ENCODE measurements around the gene CST9L. TPM values are rescaled to one million over a fixed set of nuclear protein-coding genes. Genes with fewer than 3 reads are reported as not detected.

CST9L gene
- total and polyA plus RNA-seq, 2 of the 13 experiments (the other 11 are each of a cell fraction or from before 2014, with no cell fraction given), result 0.15 TPM; not detected in 1

DNA sequence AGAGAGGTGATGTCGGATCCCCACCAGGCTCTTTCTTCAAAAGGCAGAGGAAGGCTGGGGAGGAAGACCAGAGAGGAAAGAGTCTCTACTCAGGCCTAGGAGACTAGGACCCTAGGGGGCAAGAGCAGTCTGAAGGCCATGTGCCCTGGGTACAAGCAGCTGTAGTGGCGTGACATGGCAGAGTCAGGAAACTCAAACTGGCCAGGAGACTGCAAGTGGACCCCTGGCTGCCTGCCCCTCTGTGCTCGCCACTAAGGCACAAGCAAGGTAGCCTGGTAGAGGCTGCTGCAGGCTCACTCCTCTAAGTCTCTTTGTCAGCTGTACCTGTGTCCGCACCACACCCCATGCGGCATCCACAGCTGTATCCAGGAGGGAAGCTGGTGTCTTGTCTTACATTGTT lies 19.9 kb downstream of the CST9L start (continued):
- TF ChIP-seq POLR2AphosphoS2 (IDR thresholded peaks at IDR 0.05; ENCODE audit: low read depth, low read length) (no peak), HOXA5 (CRISPR knock-in tag; IDR thresholded peaks at IDR 0.05) (no peak), SIN3A (IDR thresholded peaks at IDR 0.05; ENCODE audit: borderline replicate concordance, low read depth, low read length) (no peak)
- TF ChIP-seq, protein P1, sequence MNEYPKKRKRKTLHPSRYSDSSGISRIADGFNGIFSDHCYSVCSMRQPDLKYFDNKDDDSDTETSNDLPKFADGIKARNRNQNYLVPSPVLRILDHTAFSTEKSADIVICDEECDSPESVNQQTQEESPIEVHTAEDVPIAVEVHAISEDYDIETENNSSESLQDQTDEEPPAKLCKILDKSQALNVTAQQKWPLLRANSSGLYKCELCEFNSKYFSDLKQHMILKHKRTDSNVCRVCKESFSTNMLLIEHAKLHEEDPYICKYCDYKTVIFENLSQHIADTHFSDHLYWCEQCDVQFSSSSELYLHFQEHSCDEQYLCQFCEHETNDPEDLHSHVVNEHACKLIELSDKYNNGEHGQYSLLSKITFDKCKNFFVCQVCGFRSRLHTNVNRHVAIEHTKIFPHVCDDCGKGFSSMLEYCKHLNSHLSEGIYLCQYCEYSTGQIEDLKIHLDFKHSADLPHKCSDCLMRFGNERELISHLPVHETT (CRISPR knock-in tag; conservative IDR thresholded peaks at IDR 0.05), result no peak

DNA sequence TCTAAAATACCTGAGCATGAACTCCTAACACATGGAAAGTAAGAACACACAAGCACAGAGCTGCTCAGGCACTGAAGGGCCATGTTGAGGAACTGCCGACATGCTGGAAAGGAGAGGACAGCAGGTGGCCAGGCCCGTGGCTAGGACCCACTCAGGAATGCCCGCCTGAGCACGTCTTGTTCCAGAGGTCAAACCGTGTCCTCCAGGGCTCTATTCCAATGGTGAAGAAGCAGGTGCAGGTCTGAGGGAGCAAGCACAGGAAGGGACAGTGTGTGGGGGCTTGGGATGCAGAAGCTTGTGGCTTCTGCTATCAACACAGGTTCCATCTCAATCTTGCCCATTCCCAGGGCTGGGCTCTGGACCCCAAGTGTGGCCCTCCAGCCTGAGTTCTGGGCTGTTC lies 20.7 kb downstream of the CST9L start:
- no peaks in the 10 kb centered on the region for H4K20me1 ChIP-seq (ENCODE audit: insufficient read depth, low read length)
- ChIA-PET POLR2A (no interaction called here), CTCF (ENCODE audit: low intra/inter-chr PET ratio, low total read pairs) (no interaction called here)
- FAIRE-seq (no peak), DNase-seq (ENCODE audit: low spot score) (no peak), ATAC-seq (no peak; the same call in 2 of the 3 replicates)
- TF ChIP-seq NAIF1 (CRISPR knock-in tag; IDR thresholded peaks at IDR 0.05; ENCODE audit: borderline replicate concordance) (no peak), ZNF891 (CRISPR knock-in tag; IDR thresholded peaks at IDR 0.05) (peak; percentile 39; the same call in 1 of the 2 replicates), ZNF431 (CRISPR knock-in tag; IDR thresholded peaks at IDR 0.05; ENCODE audit: borderline replicate concordance, low read depth) (no peak), NRL (CRISPR knock-in tag; IDR thresholded peaks at IDR 0.05; ENCODE audit: borderline replicate concordance) (0 out of 2 replicates have a peak, but pooled peaks have one; percentile 25), GFI1 (CRISPR knock-in tag; IDR thresholded peaks at IDR 0.05; ENCODE audit: borderline replicate concordance) (no peak), ZNF549 (CRISPR knock-in tag; IDR thresholded peaks at IDR 0.05) (no peak)
- TF ChIP-seq, protein P2, sequence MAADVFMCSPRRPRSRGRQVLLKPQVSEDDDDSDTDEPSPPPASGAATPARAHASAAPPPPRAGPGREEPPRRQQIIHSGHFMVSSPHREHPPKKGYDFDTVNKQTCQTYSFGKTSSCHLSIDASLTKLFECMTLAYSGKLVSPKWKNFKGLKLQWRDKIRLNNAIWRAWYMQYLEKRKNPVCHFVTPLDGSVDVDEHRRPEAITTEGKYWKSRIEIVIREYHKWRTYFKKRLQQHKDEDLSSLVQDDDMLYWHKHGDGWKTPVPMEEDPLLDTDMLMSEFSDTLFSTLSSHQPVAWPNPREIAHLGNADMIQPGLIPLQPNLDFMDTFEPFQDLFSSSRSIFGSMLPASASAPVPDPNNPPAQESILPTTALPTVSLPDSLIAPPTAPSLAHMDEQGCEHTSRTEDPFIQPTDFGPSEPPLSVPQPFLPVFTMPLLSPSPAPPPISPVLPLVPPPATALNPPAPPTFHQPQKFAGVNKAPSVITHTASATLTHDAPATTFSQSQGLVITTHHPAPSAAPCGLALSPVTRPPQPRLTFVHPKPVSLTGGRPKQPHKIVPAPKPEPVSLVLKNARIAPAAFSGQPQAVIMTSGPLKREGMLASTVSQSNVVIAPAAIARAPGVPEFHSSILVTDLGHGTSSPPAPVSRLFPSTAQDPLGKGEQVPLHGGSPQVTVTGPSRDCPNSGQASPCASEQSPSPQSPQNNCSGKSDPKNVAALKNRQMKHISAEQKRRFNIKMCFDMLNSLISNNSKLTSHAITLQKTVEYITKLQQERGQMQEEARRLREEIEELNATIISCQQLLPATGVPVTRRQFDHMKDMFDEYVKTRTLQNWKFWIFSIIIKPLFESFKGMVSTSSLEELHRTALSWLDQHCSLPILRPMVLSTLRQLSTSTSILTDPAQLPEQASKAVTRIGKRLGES (CRISPR knock-in tag; IDR thresholded peaks at IDR 0.05; ENCODE audit: borderline replicate concordance), result no peak
- no peaks in the 10 kb centered on the region for H3K36me3 ChIP-seq (replicated peaks in 1 of 2; ENCODE audit: control insufficient read depth in 1 of 2, insufficient read depth in 2 of 2, low read length in 2 of 2)
- H3K4me2 ChIP-seq (ENCODE audit: low read depth, low read length), result no peak overlapping the region
- no peaks in the 10 kb centered on the region for H3K9me3 ChIP-seq (ENCODE audit: low read length)
- no peak overlapping the region for H2AFZ ChIP-seq (ENCODE audit: low read length)
- H3K4me1 ChIP-seq (ENCODE audit: insufficient read depth, low read length), result peaks cover 7% of the 10 kb centered on the region; the same call in 1 of the 2 replicates
- no peak overlapping the region for H3K9ac ChIP-seq (ENCODE audit: insufficient read depth, low read depth, low read length)
- no peak overlapping the region for H3K4me3 ChIP-seq (replicated peaks in 1 of 3; ENCODE audit: insufficient read depth in 1 of 3, low read depth in 2 of 3, low read length in 3 of 3)
- H3K27me3 ChIP-seq (ENCODE audit: control insufficient read depth in 1 of 2, insufficient read depth in 2 of 2, low read length in 2 of 2), result peaks cover 3 to 9% of the 10 kb centered on the region in 2 experiments; a peak in 2 of 5 replicates
- no TSS peak for BruUV-seq (replicated peaks)
- no peak overlapping the region for H3K27ac ChIP-seq (ENCODE audit: extremely low read length, insufficient read depth, low read length)
- H3K79me2 ChIP-seq (ENCODE audit: insufficient read depth, low read length), result no peaks in the 10 kb centered on the region
- intact Hi-C loops (cut with micrococcal nuclease; ENCODE audit: unreplicated experiment) (no loop called here), in situ Hi-C loops (cut with HindIII; ENCODE audit: extremely low pct_ligation_motif_present, low pct_unique_long_range_greater_than_20kb) (no loop called here)
- 39% methylated on average over 5 of the region's 5 CpGs for WGBS (ENCODE audit: low lambda C conversion rate)
